CD4-positive, alpha-beta T cell (primary cell): Measurements from ENCODE around the gene TBC1D14. TPM values are rescaled to one million over a fixed set of nuclear protein-coding genes. Genes with fewer than 3 reads are reported as not detected.
A peak's percentile ranks its signal among the peaks of the same experiment; 100 is the strongest.

Experiments
- ATAC-seq: fragments of 200-7000 bp; cut with Tn5 transposase; one replicate; pipeline ENCODE4 v1.10.0; 2022; ENCODE audit warnings: mild to moderate bottlenecking; ENCODE audit not compliant: poor library complexity
- CTCF ChIA-PET: fragments of 350-600 bp; sonication (Branson Sonifier 250); formaldehyde crosslinking; loops from one replicate; lab custom pipeline; 2021; ENCODE audit warnings: antibody characterized with exemption, inconsistent platforms; lab: Charles Lee
- POLR2A ChIA-PET: fragments of 350-600 bp; sonication (Branson Sonifier 250); formaldehyde crosslinking; loops from one replicate; lab custom pipeline; 2021; ENCODE audit warnings: antibody characterized with exemption, inconsistent platforms; lab: Charles Lee
- DNase-seq, 14 experiments: peaks; one replicate each; pipeline ENCODE4 v3.0.0-alpha.2; 2013 to 2020; ENCODE audit warnings: mixed read lengths in 2 of 14
- H3K27ac ChIP-seq, 2 donors: one replicate each; pipeline versions ENCODE4 v1.5.1 to v1.7.0; 2013; ENCODE audit warnings: low read length in 2 of 2, low read depth in 1 of 2, mild to moderate bottlenecking in 1 of 2
- H3K27me3 ChIP-seq, 2 experiments: 1 replicate in 1 of 2; 2 replicates in 1 of 2; pipeline versions ENCODE4 v1.6.1 to v1.7.0; 2013; ENCODE audit warnings: low read length in 2 of 2, control low read depth in 1 of 2, mild to moderate bottlenecking in 1 of 2, moderate library complexity in 1 of 2; ENCODE audit not compliant: insufficient read depth in 2 of 2, control insufficient read depth in 1 of 2
- H3K36me3 ChIP-seq: one replicate; pipeline ENCODE4 v1.6.1; 2013; ENCODE audit warnings: low read length, control low read depth; ENCODE audit not compliant: insufficient read depth
- H3K4me1 ChIP-seq: one replicate; pipeline ENCODE4 v1.6.1; 2013; ENCODE audit warnings: low read length, control low read depth; ENCODE audit not compliant: insufficient read depth
- H3K4me3 ChIP-seq: one replicate; pipeline ENCODE4 v1.5.1; 2013; ENCODE audit warnings: mild to moderate bottlenecking, low read length, moderate library complexity
- H3K9me3 ChIP-seq, 2 experiments: 1 replicate in 1 of 2; 2 replicates in 1 of 2; pipeline versions ENCODE4 v1.6.1 to v1.7.0; 2013; ENCODE audit warnings: low read length in 2 of 2, mild to moderate bottlenecking in 2 of 2, control low read depth in 1 of 2, moderate library complexity in 1 of 2; ENCODE audit not compliant: control insufficient read depth in 1 of 2, insufficient read depth in 1 of 2
- H3K27ac Mint-ChIP-seq: one replicate; pipeline ENCODE4 v1.8.0; 2020; ENCODE audit warnings: mixed read lengths
- H3K27me3 Mint-ChIP-seq: one replicate; pipeline ENCODE4 v1.8.0; 2021; ENCODE audit warnings: mixed read lengths
- H3K36me3 Mint-ChIP-seq: one replicate; pipeline ENCODE4 v1.8.0; 2021; ENCODE audit warnings: low read depth, mixed read lengths
- H3K4me1 Mint-ChIP-seq: one replicate; pipeline ENCODE4 v1.8.0; 2021; ENCODE audit warnings: low read depth, mixed read lengths
- H3K4me3 Mint-ChIP-seq: one replicate; pipeline ENCODE4 v1.8.0; 2020; ENCODE audit warnings: mild to moderate bottlenecking, mixed read lengths
- H3K9me3 Mint-ChIP-seq: one replicate; pipeline ENCODE4 v1.8.0; 2020; ENCODE audit warnings: mixed read lengths
- intact Hi-C, 2 experiments: fragments of 100-400 bp; cut with DNase I in 1 of 2; cut with micrococcal nuclease in 1 of 2; formaldehyde crosslinking; loops; one replicate each; pipeline versions ENCODE4 v1.15.1 to v1.9.0; 2023 to 2025; cut with DNase I, micrococcal nuclease
- total RNA-seq, 174 experiments: library from RNA in 2 of 174; stranded (reverse) in 2 of 174; gene quantifications; one replicate each; pipeline ENCODE4 v1.2.3 and lab custom pipeline; 2021 to 2026
- TF ChIP-seq, protein P1 (sequence below): fragments of 200-600 bp; IDR thresholded peaks from one replicate; pipeline ENCODE4 v1.8.0; 2022; ENCODE audit warnings: antibody characterized with exemption, mild to moderate bottlenecking

Gene TBC1D14
- total RNA-seq, 2 experiments from 2014 or later = 31.2 to 34.1 TPM

DNA sequence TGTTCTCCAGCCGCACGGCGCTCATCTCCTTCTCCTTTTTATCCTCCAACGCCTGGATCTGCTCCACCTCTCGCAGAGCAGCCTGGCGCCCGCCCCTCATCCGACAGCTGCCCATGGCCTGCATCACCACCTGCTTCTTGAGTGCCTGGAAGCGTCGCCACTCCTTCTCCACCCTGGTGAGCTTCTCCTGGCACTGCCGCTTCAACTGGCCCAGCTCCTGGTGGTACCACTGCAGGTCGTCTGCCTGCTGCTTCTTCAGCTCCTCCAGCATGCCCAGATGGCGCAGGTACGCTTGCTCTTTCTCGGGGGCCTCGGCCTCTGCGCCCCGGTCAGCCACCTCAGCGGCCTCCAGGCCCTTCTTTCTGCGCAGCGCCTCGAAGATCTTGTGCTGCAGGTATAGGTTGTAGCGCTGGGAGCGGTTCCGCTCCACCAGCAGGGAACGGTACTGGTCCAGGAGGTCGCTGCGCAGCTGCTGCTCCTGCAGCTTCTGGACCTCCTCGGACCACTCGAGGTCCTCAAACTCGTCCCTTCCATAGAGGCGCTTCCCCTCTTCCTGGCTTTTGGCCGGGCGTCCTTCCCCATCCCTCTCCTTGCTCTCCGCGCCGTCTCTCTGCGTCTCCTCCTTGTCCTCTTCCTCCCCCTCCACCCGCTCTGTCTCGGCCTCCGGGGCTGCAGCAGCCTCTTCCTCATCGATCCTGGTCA is 132.3 kb downstream of the TBC1D14 start:
- H3K4me1 Mint-ChIP-seq = peaks cover 57% of the 10 kb centered on the region
- Histone ChIP-seq H3K9me3 (peaks cover 0 to 11% of the 10 kb centered on the region in 2 experiments), H3K27ac (no peak overlapping the region), H3K36me3 (peaks cover 10% of the 10 kb centered on the region), H3K27me3 (no peaks in the 10 kb centered on the region), H3K4me3 (peak overlapping the region; percentile 87), H3K4me1 (peaks cover 46% of the 10 kb centered on the region)
- TF ChIP-seq, protein P1, sequence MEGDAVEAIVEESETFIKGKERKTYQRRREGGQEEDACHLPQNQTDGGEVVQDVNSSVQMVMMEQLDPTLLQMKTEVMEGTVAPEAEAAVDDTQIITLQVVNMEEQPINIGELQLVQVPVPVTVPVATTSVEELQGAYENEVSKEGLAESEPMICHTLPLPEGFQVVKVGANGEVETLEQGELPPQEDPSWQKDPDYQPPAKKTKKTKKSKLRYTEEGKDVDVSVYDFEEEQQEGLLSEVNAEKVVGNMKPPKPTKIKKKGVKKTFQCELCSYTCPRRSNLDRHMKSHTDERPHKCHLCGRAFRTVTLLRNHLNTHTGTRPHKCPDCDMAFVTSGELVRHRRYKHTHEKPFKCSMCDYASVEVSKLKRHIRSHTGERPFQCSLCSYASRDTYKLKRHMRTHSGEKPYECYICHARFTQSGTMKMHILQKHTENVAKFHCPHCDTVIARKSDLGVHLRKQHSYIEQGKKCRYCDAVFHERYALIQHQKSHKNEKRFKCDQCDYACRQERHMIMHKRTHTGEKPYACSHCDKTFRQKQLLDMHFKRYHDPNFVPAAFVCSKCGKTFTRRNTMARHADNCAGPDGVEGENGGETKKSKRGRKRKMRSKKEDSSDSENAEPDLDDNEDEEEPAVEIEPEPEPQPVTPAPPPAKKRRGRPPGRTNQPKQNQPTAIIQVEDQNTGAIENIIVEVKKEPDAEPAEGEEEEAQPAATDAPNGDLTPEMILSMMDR = no peak
- ChIA-PET CTCF (interaction anchor here (0.8 to 3.7 kb wide), 6 partner anchors 12 to 133 kb away, joined by 3 to 55 read pairs (median 8); partner anchors contain the start of gene GRPEL1), POLR2A (interaction anchor here (1.5 to 8.7 kb wide), 11 partner anchors 12 to 467 kb away, joined by 4 to 156 read pairs (median 10); partner anchors contain the start of genes GRPEL1, MAN2B2, MRFAP1 and TBC1D14)
- H3K9me3 Mint-ChIP-seq = no peaks in the 10 kb centered on the region
- H3K27ac Mint-ChIP-seq = peak overlapping the region; percentile 82
- H3K4me3 Mint-ChIP-seq = peak overlapping the region; percentile 86
- peak in 2 of 14 experiments; percentile 13 to 47 for DNase-seq
- intact Hi-C loops = loop anchor here in 1 of 2 experiments (1.0 to 2.0 kb wide), 2 partner anchors 53 to 259 kb away; partner anchors contain the start of gene KIAA0232
- ATAC-seq = no peak
- H3K36me3 Mint-ChIP-seq = peaks cover 25% of the 10 kb centered on the region
- no peaks in the 10 kb centered on the region for H3K27me3 Mint-ChIP-seq

DNA sequence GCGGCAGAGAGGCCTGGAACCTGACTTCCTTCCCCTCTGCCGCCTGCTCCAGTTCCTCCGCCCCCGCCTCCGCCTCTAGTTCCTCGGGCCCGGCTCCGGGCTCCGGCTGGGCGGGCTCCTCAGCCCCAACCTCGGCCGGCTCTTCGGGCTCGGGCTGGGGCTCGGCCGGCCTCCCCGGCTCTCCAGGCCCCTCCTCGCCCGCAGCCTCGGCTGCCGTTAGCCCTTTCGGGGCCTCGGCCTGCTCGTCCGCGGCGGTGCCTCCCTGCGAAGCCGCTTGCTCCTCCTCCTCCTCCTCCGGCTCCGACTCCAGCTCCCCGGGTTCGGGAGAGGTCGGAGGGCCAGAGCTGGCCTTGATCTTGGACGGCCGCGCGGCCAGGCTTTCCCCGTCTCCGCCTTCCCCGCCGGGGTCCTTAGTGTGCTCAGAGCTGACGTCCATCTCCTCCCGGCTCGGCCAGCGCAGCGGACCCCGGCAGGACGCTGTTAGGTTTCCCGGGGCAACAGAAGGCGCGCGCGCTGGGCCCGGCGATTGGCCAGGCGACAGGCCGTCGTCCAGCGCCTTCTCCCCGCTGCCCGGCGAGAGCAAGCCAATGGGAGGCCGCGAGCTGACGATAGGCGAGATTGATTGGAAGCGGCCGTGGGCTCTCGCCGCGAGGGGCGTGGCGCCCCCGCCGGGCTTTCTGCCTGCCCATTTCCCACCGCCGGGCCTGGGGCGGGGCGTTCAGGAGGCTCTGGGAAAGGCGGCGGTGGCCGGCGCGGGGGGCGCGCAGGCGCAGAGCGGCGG is 133.1 kb downstream of the TBC1D14 start:
- no peak overlapping the region for H3K27ac ChIP-seq
- peaks cover 57% of the 10 kb centered on the region for H3K4me1 Mint-ChIP-seq
- H3K4me3 ChIP-seq = peak overlapping the region; percentile 87
- POLR2A ChIA-PET = interaction anchor here (0.6 to 8.7 kb wide), 22 partner anchors 11 to 468 kb away, joined by 3 to 156 read pairs (median 6); partner anchors contain the start of genes GRPEL1, MAN2B2, MRFAP1 and MRFAP1L1
- ATAC-seq = peak; percentile 76
- TF ChIP-seq, protein P1 = peak; percentile 22
- peak; percentile 72 to 97 (median 89) for DNase-seq
- peaks cover 54% of the 10 kb centered on the region for H3K4me1 ChIP-seq
- H3K9me3 ChIP-seq = peaks cover 0 to 11% of the 10 kb centered on the region in 2 experiments
- peaks cover 30% of the 10 kb centered on the region for H3K36me3 Mint-ChIP-seq
- H3K9me3 Mint-ChIP-seq = no peaks in the 10 kb centered on the region
- intact Hi-C loops = loop anchor here in 1 of 2 experiments (1.0 to 2.0 kb wide), 3 partner anchors 53 to 260 kb away; partner anchors contain the start of genes KIAA0232 and TBC1D14
- H3K27ac Mint-ChIP-seq = peak overlapping the region; percentile 82
- CTCF ChIA-PET = interaction anchor here (0.6 to 3.7 kb wide), 19 partner anchors 8 to 402 kb away, joined by 3 to 55 read pairs (median 4); partner anchors contain the start of genes GRPEL1, MRFAP1 and MRFAP1L1
- H3K27me3 ChIP-seq = no peaks in the 10 kb centered on the region
- H3K27me3 Mint-ChIP-seq = no peaks in the 10 kb centered on the region
- H3K4me3 Mint-ChIP-seq = peak overlapping the region; percentile 93
- H3K36me3 ChIP-seq = peaks cover 16% of the 10 kb centered on the region
